Sigmoid colon (tissue), 4 donors: ENCODE results near the gene OR10Z1.

Experiments
- EP300 ChIP-seq, 4 donors: sonication (generic); formaldehyde crosslinking; IDR thresholded peaks; one replicate each; pipeline ENCODE4 v1.6.1; 2017; ENCODE audit warnings: antibody characterized with exemption in 4 of 4
- POLR2A ChIP-seq, 2 donors: fragments of 450-650 bp; IDR thresholded peaks; one replicate each; pipeline ENCODE4 v1.6.1; 2016; ENCODE audit warnings: antibody characterized with exemption in 2 of 2, mild to moderate bottlenecking in 2 of 2, moderate library complexity in 2 of 2
- POLR2AphosphoS5 ChIP-seq, 4 donors: sonication (generic); formaldehyde crosslinking; IDR thresholded peaks; one replicate each; pipeline ENCODE4 v1.6.1; 2017; ENCODE audit warnings: antibody characterized with exemption in 4 of 4
- TF ChIP-seq, protein P1 (sequence below), 4 experiments: fragments of 450-650 bp in 3 of 4; fragments of 200-600 bp in 1 of 4; IDR thresholded peaks; one replicate each; pipeline ENCODE4 v1.5.1; 2016 to 2019; ENCODE audit warnings: antibody characterized with exemption in 4 of 4, mild to moderate bottlenecking in 3 of 4, moderate library complexity in 2 of 4

GRCh38 chr1:158654086-158654485, 49.0 kb downstream of the OR10Z1 start:
- TF ChIP-seq, protein P1, sequence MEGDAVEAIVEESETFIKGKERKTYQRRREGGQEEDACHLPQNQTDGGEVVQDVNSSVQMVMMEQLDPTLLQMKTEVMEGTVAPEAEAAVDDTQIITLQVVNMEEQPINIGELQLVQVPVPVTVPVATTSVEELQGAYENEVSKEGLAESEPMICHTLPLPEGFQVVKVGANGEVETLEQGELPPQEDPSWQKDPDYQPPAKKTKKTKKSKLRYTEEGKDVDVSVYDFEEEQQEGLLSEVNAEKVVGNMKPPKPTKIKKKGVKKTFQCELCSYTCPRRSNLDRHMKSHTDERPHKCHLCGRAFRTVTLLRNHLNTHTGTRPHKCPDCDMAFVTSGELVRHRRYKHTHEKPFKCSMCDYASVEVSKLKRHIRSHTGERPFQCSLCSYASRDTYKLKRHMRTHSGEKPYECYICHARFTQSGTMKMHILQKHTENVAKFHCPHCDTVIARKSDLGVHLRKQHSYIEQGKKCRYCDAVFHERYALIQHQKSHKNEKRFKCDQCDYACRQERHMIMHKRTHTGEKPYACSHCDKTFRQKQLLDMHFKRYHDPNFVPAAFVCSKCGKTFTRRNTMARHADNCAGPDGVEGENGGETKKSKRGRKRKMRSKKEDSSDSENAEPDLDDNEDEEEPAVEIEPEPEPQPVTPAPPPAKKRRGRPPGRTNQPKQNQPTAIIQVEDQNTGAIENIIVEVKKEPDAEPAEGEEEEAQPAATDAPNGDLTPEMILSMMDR (IDR thresholded peaks at IDR 0.05) = no peak
- TF ChIP-seq POLR2A (IDR thresholded peaks at IDR 0.05) (no peak), EP300 (IDR thresholded peaks at IDR 0.05) (no peak), POLR2AphosphoS5 (IDR thresholded peaks at IDR 0.05) (no peak)
